T-cell (primary cell): ENCODE results near the gene IQCC. TPM values are rescaled to one million over a fixed set of nuclear protein-coding genes. Genes with fewer than 3 reads are reported as not detected.

Source experiments
- ATAC-seq, 4 experiments: fragments of 200-7000 bp in 3 of 4; fragments of 150-1000 bp in 1 of 4; cut with Tn5 transposase; replicated peaks in 1 of 4; 1 replicate in 3 of 4; 2 replicates in 1 of 4; pipeline ENCODE4 v1.10.0; 2021; ENCODE audit warnings: moderate library complexity in 3 of 4, mild to moderate bottlenecking in 2 of 4, moderate number of reproducible peaks in 1 of 4
- CTCF ChIA-PET, 2 donors: fragments of 300-600 bp; sonication (Branson Sonifier 250); formaldehyde crosslinking; loops; one replicate each; lab custom pipeline; 2022; ENCODE audit warnings: antibody characterized with exemption in 2 of 2; lab: Charles Lee
- POLR2A ChIA-PET, 2 donors: fragments of 300-600 bp; sonication (Branson Sonifier 250); formaldehyde crosslinking; loops; one replicate each; lab custom pipeline; 2022; ENCODE audit warnings: antibody characterized with exemption in 2 of 2; lab: Charles Lee
- DNase-seq, 35 experiments: peaks; one replicate each; pipeline versions ENCODE4 v3.0.0 to v3.0.0-alpha.2; 2013 to 2023
- H3K27ac ChIP-seq: one replicate; pipeline ENCODE4 v1.5.1; 2013; ENCODE audit warnings: low read length
- H3K27me3 ChIP-seq, 2 experiments: replicated peaks in 1 of 2; 1 replicate in 1 of 2; 2 replicates in 1 of 2; pipeline versions ENCODE4 v1.6.1 to v1.7.0; 2013; ENCODE audit warnings: low read length in 1 of 2, mixed read lengths in 1 of 2; ENCODE audit not compliant: control insufficient read depth in 2 of 2, insufficient read depth in 2 of 2; ENCODE audit errors: extremely low read depth in 1 of 2
- H3K36me3 ChIP-seq, 2 donors: 1 replicate in 1 of 2; 2 replicates in 1 of 2; pipeline versions ENCODE4 v1.6.1 to v1.7.0; 2013; ENCODE audit warnings: low read length in 1 of 2; ENCODE audit not compliant: control insufficient read depth in 2 of 2, insufficient read depth in 1 of 2; ENCODE audit errors: extremely low read depth in 1 of 2
- H3K4me1 ChIP-seq, 2 experiments: 1 replicate in 1 of 2; 2 replicates in 1 of 2; pipeline versions ENCODE4 v1.6.1 to v1.7.0; 2013; ENCODE audit warnings: low read length in 2 of 2, mixed read lengths in 1 of 2; ENCODE audit not compliant: insufficient read depth in 2 of 2, control insufficient read depth in 1 of 2; ENCODE audit errors: extremely low read depth in 1 of 2
- H3K4me3 ChIP-seq, 2 donors: 1 replicate in 1 of 2; 2 replicates in 1 of 2; pipeline versions ENCODE4 v1.5.1 to v1.7.0; 2013; ENCODE audit warnings: mild to moderate bottlenecking in 2 of 2, low read length in 1 of 2, moderate library complexity in 1 of 2; ENCODE audit not compliant: control insufficient read depth in 1 of 2; ENCODE audit errors: extremely low read depth in 1 of 2
- H3K9me3 ChIP-seq: 2 replicates; pipeline ENCODE4 v1.7.0; 2013
- H3K27ac Mint-ChIP-seq, 2 donors: one replicate each; pipeline ENCODE4 v1.8.0; 2020 to 2021; ENCODE audit warnings: mild to moderate bottlenecking in 2 of 2, mixed read lengths in 2 of 2
- H3K27me3 Mint-ChIP-seq, 2 donors: one replicate each; pipeline ENCODE4 v1.8.0; 2021 to 2022; ENCODE audit warnings: mixed read lengths in 2 of 2
- H3K36me3 Mint-ChIP-seq: one replicate; pipeline ENCODE4 v1.8.0; 2021; ENCODE audit warnings: mixed read lengths
- H3K4me1 Mint-ChIP-seq, 3 donors: one replicate each; pipeline ENCODE4 v1.8.0; 2020 to 2022; ENCODE audit warnings: mixed read lengths in 3 of 3, mild to moderate bottlenecking in 1 of 3
- H3K4me3 Mint-ChIP-seq, 3 donors: one replicate each; pipeline ENCODE4 v1.8.0; 2020 to 2022; ENCODE audit warnings: mild to moderate bottlenecking in 3 of 3, mixed read lengths in 3 of 3, moderate library complexity in 3 of 3
- H3K9me3 Mint-ChIP-seq, 3 donors: one replicate each; pipeline ENCODE4 v1.8.0; 2020 to 2022; ENCODE audit warnings: mixed read lengths in 3 of 3
- WGBS: methylation state at CpG from one replicate; pipeline ENCODE4 v1.1.5; 2013; ENCODE audit warnings: missing lambda C conversion rate; ENCODE audit not compliant: insufficient coverage; 5-methylcytosine and 5-hydroxymethylcytosine counted together
- total RNA-seq, 35 experiments: library from RNA in 6 of 35; stranded (reverse) in 6 of 35; fragments of 120-200 nt in 1 of 35; gene quantifications; one replicate each; pipeline versions ENCODE4 v1.2.1 to v1.2.4 and lab custom pipeline; 2013 to 2026

IQCC gene
- total RNA-seq, 5 donors from 2014 or later (not counting 1 experiment from before 2014, with no cell fraction given): 1.3 to 3.6 (median 2.3) TPM

GRCh38 chr1:32192220-32192948 lies 13.1 kb upstream of the IQCC start:
- Histone ChIP-seq H3K9me3 (no peaks in the 10 kb centered on the region), H3K27ac (no peak overlapping the region), H3K4me1 (peaks cover 13 to 29% of the 10 kb centered on the region in 2 experiments), H3K27me3 (no peaks in the 10 kb centered on the region), H3K4me3 (no peak overlapping the region), H3K36me3 (peaks cover 37 to 85% of the 10 kb centered on the region in 2 donors)
- ChIA-PET POLR2A (no interaction called here), CTCF (interaction anchor here in 1 of 2 donors (0.5 kb wide), 1 partner anchor 1267 kb away, joined by 3 read pairs; no protein-coding TSS in a partner anchor)
- Mint-ChIP-seq H3K4me1 (peaks cover 36 to 39% (median 37%) of the 10 kb centered on the region in 3 donors), H3K27me3 (no peaks in the 10 kb centered on the region), H3K4me3 (no peak overlapping the region), H3K9me3 (no peaks in the 10 kb centered on the region), H3K36me3 (peaks cover 69% of the 10 kb centered on the region), H3K27ac (no peak overlapping the region)
- ATAC-seq (no peak), DNase-seq (no peak)
- 100% methylated on average over 5 of the region's 8 CpGs for WGBS

GRCh38 chr1:32194984-32195383 lies 10.5 kb upstream of the IQCC start:
- DNase-seq (no peak), ATAC-seq (no peak)
- Mint-ChIP-seq H3K4me1 (peaks cover 43 to 53% (median 50%) of the 10 kb centered on the region in 3 donors), H3K36me3 (peaks cover 51% of the 10 kb centered on the region), H3K9me3 (no peaks in the 10 kb centered on the region), H3K27ac (no peak overlapping the region), H3K27me3 (no peaks in the 10 kb centered on the region), H3K4me3 (no peak overlapping the region)
- ChIA-PET CTCF (interaction anchor here (0.5 to 0.6 kb wide), 2 partner anchors 45 to 63 kb away, joined by 3 to 10 read pairs; no protein-coding TSS in a partner anchor), POLR2A (no interaction called here)
- no peak overlapping the region for H3K4me3 ChIP-seq
- WGBS: 93% methylated on average over 4 of the region's 6 CpGs
- peaks cover 29 to 61% of the 10 kb centered on the region in 2 donors for H3K36me3 ChIP-seq
- no peak overlapping the region for H3K27ac ChIP-seq
- H3K9me3 ChIP-seq: no peaks in the 10 kb centered on the region
- H3K4me1 ChIP-seq: peaks cover 19 to 41% of the 10 kb centered on the region in 2 experiments
- no peaks in the 10 kb centered on the region for H3K27me3 ChIP-seq

GRCh38 chr1:32195531-32195930 lies 9.9 kb upstream of the IQCC start:
- no peak overlapping the region for H3K27ac ChIP-seq
- H3K27me3 ChIP-seq: no peaks in the 10 kb centered on the region
- ChIA-PET CTCF (interaction anchor here in 1 of 2 donors (0.7 kb wide), 1 partner anchor 123 kb away, joined by 3 read pairs; the partner anchor contains the start of gene TMEM39B), POLR2A (interaction anchor here (0.7 to 1.2 kb wide), 3 partner anchors 10 to 87 kb away, joined by 3 to 14 read pairs (median 3); partner anchors contain the start of genes IQCC (in 1 of the 2) and KPNA6 (in 1 of the 2))
- peak overlapping the region in 1 of 3 donors; percentile 64 for H3K4me3 Mint-ChIP-seq
- no peak overlapping the region for H3K4me3 ChIP-seq
- peaks cover 26 to 55% of the 10 kb centered on the region in 2 donors for H3K36me3 ChIP-seq
- H3K9me3 Mint-ChIP-seq: no peaks in the 10 kb centered on the region
- no peak for ATAC-seq
- H3K4me1 Mint-ChIP-seq: peaks cover 49 to 58% (median 55%) of the 10 kb centered on the region in 3 donors
- no peak for DNase-seq
- H3K27me3 Mint-ChIP-seq: no peaks in the 10 kb centered on the region
- WGBS: no CpG with 5 or more reads among the region's 3 CpGs
- no peaks in the 10 kb centered on the region for H3K9me3 ChIP-seq
- peaks cover 21 to 46% of the 10 kb centered on the region in 2 experiments for H3K4me1 ChIP-seq
- no peak overlapping the region for H3K27ac Mint-ChIP-seq
- H3K36me3 Mint-ChIP-seq: peaks cover 47% of the 10 kb centered on the region

GRCh38 chr1:32195972-32196823 lies 9.3 kb upstream of the IQCC start:
- H3K36me3 Mint-ChIP-seq: peaks cover 45% of the 10 kb centered on the region
- no peaks in the 10 kb centered on the region for H3K9me3 ChIP-seq
- H3K4me3 Mint-ChIP-seq: peak overlapping the region in 1 of 3 donors; percentile 64
- H3K27me3 Mint-ChIP-seq: no peaks in the 10 kb centered on the region
- H3K4me1 Mint-ChIP-seq: peaks cover 50 to 58% (median 55%) of the 10 kb centered on the region in 3 donors
- H3K27ac ChIP-seq: no peak overlapping the region
- CTCF ChIA-PET: interaction anchor here in 1 of 2 donors (0.6 to 0.7 kb wide), 2 partner anchors 123 to 226 kb away, joined by 3 read pairs; partner anchors contain the start of gene TMEM39B
- ATAC-seq: peak in 1 of 4 experiments; percentile 16
- H3K4me3 ChIP-seq: no peak overlapping the region
- peak overlapping the region; percentile 76 to 82 for H3K27ac Mint-ChIP-seq
- peak in 1 of 35 experiments; percentile 50 for DNase-seq
- POLR2A ChIA-PET: interaction anchor here (0.6 to 1.2 kb wide), 4 partner anchors 10 to 88 kb away, joined by 3 to 14 read pairs (median 4); partner anchors contain the start of genes IQCC (in 1 of the 2) and KPNA6 (in 1 of the 2)
- H3K4me1 ChIP-seq: peaks cover 21 to 53% of the 10 kb centered on the region in 2 experiments
- no peaks in the 10 kb centered on the region for H3K9me3 Mint-ChIP-seq
- no peaks in the 10 kb centered on the region for H3K27me3 ChIP-seq
- peaks cover 23 to 50% of the 10 kb centered on the region in 2 donors for H3K36me3 ChIP-seq

- WGBS: no CpG with 5 or more reads among the region's 1 CpG
- no peaks in the 10 kb centered on the region for H3K27me3 ChIP-seq
- no peak overlapping the region for H3K27ac ChIP-seq
- H3K36me3 Mint-ChIP-seq: peaks cover 36% of the 10 kb centered on the region
- H3K9me3 Mint-ChIP-seq: no peaks in the 10 kb centered on the region
- DNase-seq (no peak), ATAC-seq (no peak)
- H3K27me3 Mint-ChIP-seq: no peaks in the 10 kb centered on the region
- CTCF ChIA-PET: interaction anchor here in 1 of 2 donors (0.5 to 1.2 kb wide), 3 partner anchors 18 to 124 kb away, joined by 3 to 6 read pairs (median 3); no protein-coding TSS in a partner anchor
- POLR2A ChIA-PET: interaction anchor here in 1 of 2 donors (0.6 kb wide), 1 partner anchor 68 kb away, joined by 20 read pairs; no protein-coding TSS in a partner anchor
- peak overlapping the region in 1 of 3 donors; percentile 64 for H3K4me3 Mint-ChIP-seq
- H3K4me1 Mint-ChIP-seq: peaks cover 59 to 67% (median 63%) of the 10 kb centered on the region in 3 donors
- peaks cover 14 to 41% of the 10 kb centered on the region in 2 donors for H3K36me3 ChIP-seq
- peak overlapping the region; percentile 53 to 76 for H3K27ac Mint-ChIP-seq
- H3K4me1 ChIP-seq: peaks cover 26 to 62% of the 10 kb centered on the region in 2 experiments
- no peaks in the 10 kb centered on the region for H3K9me3 ChIP-seq
- no peak overlapping the region for H3K4me3 ChIP-seq
These were observed 8.4 kb upstream of the IQCC start for GRCh38 chr1:32197074-32197473.
